Islet precursor cell (in vitro differentiated cells): Measurements from ENCODE around the gene RBKS.

Experiments
- DNase-seq: peaks from one replicate; pipeline ENCODE4 v3.0.0-alpha.2; 2018

RBKS gene

GRCh38 chr2:27890146-27890923 is at the start of gene RBKS, which contains the start of gene BABAM2:
TSS of gene RBKS (minus strand) at chr2:27890387. CDS start at chr2:27890345, 42 bp downstream.
TSS of gene BABAM2 (plus strand) at chr2:27890729. CDS start at chr2:27894557, 3,828 bp downstream.
- peak; percentile 88 for DNase-seq

DNA sequence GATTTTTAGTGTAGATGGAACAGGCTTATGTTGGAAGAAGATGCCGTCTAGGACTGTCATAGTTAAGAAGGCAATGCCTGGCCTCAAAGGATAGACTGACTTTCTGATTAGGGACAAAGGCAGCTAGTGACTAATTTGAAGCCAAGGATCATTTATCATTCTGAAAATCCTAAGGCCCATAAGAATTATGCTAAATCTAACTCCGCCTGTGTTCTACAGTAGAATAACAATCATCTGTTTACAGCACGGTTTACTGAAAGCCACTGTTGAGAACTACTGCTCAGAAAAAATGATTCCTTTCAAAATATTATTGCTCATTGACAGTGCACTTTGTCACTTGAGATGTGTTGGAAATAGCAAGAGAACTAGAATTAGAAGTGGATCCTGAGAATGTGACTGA is 44.8 kb upstream of the RBKS start:
- DNase-seq, result no peak

- no peak for DNase-seq
Measured at GRCh38 chr2:27932396-27932795, 42.2 kb upstream of the RBKS start.

DNA sequence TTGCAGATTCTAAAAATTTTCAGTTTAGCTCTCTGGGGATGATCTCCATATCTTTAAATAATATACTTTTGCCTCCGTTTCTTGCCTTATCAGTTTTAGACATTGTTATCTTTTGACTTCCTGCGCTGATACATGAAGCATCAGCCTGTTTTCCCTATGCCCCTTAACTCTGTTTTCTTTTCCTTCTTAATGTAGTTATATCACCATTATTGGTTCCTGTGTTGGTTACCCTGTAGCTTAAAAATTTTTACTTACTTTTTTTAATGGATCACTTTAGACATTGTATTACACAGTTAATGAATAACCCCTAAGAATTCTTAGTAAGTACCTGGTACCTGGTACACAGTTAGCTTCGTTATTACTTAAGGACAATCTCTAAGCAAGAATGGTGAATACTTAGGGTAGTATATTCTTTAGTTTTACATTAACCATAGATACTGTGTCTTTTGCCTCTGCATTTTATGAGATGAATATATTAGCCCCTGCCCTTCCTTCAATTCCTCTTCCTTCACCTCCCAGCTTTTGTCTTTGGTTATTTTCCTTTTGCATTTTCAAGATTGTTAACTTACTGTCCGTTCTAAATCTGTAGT is 41.3 kb upstream of the RBKS start:
- DNase-seq, result no peak

- DNase-seq, result no peak
Measured at GRCh38 chr2:27929916-27930486, 39.8 kb upstream of the RBKS start.

DNA sequence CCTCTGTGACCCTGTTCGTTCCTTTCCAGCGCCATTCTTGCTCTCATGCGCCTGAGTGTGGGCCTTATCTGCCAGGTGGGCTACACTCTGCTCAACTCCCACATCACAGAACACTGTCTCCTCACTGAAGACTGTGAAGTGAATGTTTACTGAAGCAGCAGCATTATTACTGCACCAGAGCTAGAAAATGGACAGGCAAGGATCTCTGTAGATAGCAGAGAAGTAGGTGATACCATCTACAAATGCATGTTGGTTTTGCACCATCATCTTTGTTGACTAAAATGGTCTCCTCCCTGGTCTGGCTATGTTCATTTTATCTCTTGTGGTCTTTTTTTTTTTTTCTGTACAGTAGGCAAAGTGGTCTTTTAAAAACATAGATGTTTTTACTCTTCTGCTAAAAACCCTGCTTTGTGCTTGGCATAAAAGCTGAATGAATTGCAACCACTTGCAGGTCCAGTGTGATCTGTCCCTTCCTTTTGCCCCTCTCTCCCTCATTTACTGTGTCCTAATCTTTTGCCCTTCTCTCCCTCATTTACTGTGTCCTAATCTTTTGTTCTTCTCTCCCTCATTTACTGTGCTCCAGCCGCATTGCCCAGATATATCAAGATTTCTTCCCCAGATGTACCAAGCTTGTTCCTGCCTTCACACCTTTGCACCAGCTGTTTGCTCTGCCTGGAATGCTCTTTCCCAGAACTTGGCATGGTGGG is 35.7 kb upstream of the RBKS start:
- DNase-seq, result no peak

- DNase-seq, result no peak
Measured at GRCh38 chr2:27922842-27923241, 32.7 kb upstream of the RBKS start.

DNA sequence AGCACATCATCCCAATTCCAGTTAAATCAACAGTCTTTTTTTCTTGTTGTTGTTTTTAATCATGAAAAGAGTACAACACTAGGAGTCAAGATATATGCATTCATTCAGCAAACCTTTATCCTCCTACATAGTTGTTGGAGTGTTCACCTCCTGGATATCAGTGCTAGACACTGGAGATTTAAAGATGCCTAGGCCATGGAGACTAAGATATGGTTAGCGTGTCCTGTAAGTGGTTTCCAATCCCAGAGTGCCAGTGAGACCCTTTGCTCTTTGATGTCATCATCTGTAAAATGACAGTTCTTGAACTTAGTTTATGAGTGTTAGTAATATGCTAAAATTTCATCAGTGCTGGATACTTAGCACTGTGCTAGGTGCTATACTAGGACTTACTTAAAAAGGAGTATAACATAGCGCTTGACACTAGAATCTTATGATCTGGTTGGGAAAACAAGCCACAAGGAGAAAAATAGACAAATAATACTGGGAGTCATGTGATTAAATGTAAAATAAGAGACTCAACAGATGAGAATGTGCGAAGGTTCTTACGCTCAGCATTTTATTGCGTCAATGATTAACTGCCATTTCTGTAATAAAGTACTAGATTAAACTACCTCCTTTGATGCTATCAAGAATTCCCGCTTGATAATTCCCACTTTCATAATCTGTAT is 31.8 kb upstream of the RBKS start:
- DNase-seq, result no peak

DNA sequence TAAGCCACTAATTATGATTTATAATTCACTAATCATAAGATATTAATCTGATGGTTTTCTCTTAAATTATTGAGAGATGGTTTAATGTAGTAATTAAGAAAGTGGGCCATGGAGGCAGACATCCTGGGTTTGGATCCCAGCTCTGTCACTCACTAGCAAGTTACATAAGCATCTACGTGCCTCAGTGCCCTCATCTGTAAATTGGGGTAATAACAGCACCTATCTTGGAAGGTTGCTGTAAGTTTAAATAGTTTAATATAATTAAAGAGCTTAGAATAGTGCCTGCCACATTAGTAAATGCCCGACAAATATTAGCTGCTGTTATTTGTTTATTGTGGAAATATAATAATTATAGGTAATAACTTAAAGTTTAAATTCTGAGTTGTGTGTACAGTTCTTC is 31.2 kb upstream of the RBKS start:
- DNase-seq, result no peak

- DNase-seq, result no peak
Measured at GRCh38 chr2:27920148-27920885, 30.1 kb upstream of the RBKS start.

- no peak for DNase-seq
Measured at GRCh38 chr2:27916293-27916995, 26.3 kb upstream of the RBKS start.

GRCh38 chr2:27915874-27916273 is 25.7 kb upstream of the RBKS start:
- DNase-seq, result no peak

- no peak for DNase-seq
Measured at GRCh38 chr2:27915191-27915590, 25.0 kb upstream of the RBKS start.

- DNase-seq, result no peak
Measured at GRCh38 chr2:27914805-27915175, 24.6 kb upstream of the RBKS start.

DNA sequence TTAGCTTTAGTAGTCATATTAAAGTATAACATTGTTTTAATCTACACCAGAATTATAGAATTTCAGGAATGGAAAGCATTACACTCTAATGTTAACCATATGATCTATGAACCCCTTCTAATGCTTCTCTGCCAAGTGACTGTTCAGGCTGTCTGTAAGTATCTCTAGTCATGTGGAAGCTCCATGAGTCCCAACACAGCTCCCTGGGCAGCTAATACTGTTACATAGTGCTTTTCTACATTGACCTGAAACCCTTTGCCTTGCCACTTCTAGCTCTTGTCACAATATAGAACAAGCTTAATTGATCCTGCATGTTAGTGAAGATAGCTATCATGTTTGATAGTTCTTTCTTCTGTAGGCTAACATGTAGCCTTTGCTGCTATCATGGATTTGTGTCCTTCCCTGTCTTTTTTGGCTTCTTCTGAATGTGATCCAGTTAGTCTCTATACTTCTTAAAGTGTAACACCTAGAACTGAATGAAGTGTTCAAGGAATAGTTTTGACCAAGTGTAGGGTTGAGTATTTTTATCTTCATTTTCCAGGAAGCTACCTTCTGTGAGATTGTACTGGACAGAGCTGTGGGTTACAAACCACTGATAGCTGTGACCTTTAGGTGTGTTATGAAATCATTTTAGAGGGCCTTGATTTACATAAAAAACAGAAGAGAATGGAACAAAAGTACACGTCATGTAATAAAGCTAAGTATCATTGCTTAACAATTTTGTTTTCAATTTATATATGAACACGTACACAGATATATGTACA is 24.0 kb upstream of the RBKS start:
- DNase-seq, result no peak

DNA sequence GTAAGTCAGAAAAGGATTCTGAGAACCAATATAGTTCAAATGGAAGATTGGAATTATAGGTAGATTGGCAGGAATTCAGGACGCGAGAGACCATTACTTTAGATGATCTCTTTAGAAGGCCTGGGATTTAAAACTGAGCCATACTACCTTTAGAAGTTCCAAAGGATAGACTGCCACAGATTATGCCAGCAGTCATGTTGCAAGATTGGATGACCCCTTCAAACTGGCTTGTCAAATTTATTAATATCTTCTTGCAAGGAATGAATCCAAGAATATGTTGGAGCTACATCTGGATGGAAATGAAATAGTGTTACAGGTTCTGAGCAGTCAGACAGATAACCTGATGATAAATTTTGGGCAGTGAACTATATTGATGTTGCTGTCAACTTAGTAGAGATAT is 22.3 kb upstream of the RBKS start:
- no peak for DNase-seq

GRCh38 chr2:27911458-27912210 is 21.4 kb upstream of the RBKS start:
- DNase-seq, result no peak

- DNase-seq, result no peak
Measured at GRCh38 chr2:27909901-27910300, 19.7 kb upstream of the RBKS start.

DNA sequence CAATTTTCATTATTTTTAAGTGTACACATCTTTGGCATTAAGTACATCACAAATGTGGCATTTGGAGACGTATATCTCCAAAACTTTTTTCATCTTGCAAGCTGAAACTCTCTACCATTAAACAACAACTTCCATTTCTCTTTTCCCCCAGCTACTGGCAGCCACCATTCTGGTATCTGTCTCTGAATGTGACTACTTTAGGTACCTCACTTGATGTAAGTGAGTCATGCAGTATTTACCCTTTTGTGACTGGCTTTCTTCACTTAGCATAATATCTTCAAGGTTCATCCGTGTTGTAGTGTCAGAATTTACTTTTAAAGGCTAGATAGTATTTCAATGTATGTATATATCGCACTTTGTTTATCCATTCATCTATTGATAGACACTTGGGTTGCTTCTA is 17.4 kb upstream of the RBKS start:
- DNase-seq, result no peak

DNA sequence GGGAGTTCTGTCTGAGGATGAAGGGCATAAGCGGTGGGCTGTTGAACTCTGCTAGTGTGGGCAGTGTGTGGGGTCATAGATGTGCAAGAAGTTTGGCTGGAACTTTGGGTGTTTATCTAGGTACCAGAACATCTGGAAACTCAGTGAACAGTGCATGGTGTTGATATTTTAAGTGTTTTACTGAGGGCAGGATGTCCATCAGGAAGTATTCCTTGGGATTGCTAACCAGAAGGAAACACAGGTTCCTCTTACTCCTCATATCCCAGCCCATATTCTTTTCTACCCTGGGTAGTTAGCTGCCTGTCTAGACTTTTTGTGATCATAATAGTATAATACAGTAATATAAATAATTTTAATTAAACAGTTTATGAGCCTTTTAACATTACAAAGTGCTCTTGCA is 15.9 kb upstream of the RBKS start:
- no peak for DNase-seq

DNA sequence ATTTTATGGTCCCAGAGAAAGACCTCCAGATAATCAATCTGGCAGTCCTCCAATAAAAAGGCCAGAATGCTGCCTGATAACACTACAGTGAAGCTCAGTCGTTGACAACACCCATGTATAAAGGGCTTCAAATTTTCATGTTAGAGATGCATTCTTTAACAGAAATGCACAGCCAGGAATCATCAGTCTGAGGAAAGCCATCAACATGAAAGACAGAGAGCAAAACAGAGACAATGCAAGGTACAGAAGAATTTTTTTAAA is 14.1 kb upstream of the RBKS start:
- no peak for DNase-seq
